COLO829 (cell line): ENCODE results near the gene TXNDC17.
"Not testable (repeated sequence)": the region's sequence is repeated elsewhere in the genome, so short reads cannot be mapped to it uniquely, and the experiment has no call there.

ENCODE experiments used
- DNase-seq: peaks from one replicate; pipeline ENCODE4 v3.0.0; 2012; ENCODE audit warnings: low spot score

Gene TXNDC17

DNA sequence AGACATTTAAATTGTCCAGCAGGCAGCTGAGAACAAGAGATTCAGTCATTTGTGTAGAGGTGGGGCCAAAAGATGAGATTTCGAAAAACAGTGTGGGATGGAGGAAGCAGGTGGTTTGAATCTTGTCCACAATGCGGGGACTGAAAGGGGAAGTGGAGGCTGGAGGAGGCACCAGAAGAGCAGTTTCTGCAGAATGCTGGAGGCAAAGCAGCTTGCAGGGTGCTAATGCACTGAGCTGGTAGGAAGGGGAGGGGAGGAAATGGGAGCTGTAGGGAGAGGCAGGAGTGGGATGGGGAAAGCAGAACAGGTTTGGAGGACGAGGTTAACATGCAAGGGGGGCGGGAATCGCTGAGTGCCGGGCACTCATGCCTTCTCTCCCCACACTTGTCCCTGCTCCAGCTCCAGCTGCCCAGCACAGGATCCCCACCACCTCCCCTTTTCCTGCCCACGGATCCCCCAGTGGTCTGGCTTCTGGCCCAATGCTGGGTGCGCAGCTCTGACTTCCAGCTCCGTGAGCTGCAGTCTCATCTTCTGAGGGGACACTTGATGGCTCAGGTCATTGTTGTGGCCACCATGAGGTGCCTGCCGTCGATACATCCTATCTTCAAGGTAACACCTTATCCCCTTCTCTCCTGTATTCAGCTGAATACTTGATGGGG is 20.1 kb downstream of the TXNDC17 start:
- no peak for DNase-seq

DNA sequence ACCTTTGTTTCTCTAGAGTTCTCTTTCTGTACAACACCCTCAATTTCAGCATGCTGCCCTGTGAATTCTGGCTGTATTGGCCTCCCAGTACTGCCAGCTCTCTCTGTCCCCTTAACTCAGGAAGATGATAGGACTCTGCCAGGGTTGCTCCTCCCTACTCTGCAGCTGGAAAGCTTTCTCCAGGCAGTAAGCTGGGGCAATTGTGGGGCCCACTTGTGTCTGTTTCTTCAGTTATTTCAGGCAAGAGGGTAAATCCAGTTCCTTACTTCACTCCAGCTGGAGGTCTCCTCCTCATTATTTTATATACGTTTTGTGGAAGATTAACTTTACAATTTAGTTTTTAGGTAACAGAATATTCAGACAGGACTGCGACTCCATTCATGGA is 20.6 kb downstream of the TXNDC17 start:
- no peak for DNase-seq

DNA sequence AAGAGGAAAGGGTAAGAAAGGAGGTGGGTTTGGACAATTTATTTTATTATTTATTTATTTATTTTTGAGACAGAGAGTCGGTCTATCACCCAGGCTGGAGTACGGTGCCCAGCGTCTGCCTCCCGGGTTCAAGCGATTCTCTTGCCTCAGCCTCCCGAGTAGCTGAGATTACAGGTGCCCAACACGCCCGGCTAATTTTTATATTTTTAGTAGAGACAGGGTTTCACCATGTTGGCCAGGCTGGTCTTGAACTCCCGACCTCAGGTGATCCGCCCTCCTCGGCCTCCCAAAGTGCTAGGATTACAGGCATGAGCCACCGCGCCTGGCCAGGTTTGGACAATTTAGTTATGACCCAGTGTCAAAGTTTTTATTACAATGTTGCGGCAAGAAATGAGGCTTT is 22.3 kb downstream of the TXNDC17 start:
- DNase-seq, result not testable (repeated sequence)

DNA sequence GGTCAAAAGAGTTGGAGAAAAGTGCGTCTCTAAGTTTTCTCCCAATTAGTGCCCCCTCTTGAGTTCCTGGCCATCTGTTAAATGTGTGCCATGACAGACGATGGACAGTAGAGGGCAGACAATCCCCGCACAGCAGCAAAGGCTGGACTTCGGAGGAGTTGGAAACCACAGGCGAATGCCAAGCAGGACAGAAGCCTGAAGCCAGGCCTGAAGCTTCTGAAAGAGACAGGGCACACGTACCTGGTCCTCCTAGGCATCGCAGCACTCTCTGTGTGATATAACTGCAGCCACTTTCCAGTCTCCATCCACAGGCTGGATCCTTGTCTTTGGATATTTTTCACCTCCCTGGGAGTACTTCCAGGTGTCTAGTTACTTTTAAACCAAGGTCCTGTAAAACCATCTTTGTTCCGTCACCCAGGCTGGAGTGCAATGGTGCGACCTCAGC is 25.2 kb downstream of the TXNDC17 start:
- peak; percentile 86 for DNase-seq

DNA sequence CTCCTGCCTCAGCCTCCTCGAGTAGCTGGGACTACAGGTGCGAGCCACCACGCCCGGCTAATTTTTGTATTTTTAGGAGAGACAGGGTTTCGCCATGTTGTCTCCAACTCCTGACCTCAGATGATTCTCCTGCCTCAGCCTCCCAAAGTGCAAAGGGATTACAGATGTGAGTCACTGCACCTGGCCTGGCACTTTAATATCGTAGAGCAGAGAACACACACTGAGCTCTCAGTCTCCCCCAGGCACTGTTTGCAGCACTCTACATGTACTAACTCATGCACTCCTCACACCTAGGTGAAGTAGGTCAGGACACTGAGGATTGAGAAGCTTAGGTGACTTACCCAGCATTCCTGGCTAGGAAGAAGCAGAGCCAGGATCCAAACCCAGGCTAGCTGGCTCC is 25.7 kb downstream of the TXNDC17 start:
- DNase-seq, result no peak

DNA sequence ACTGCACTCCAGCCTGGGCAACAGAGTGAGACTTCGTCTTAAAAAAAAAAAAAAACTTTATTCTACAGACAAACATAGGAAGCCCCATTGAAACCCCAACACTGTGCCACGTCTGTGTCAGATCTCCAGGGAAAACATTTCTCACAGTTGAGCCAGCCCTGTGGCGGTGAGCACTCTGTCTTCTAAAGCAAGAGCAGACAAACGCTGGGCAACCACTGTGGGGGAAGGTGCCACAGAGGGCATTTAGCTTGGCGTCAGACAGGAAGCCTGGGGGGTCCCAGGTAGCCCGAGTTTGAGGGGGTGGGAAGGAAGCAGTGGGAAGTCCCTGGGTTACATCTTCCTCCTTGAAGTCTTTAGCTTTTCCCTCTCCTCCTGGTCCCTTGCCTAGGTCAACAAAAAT is 26.7 kb downstream of the TXNDC17 start:
- DNase-seq, result no peak

DNA sequence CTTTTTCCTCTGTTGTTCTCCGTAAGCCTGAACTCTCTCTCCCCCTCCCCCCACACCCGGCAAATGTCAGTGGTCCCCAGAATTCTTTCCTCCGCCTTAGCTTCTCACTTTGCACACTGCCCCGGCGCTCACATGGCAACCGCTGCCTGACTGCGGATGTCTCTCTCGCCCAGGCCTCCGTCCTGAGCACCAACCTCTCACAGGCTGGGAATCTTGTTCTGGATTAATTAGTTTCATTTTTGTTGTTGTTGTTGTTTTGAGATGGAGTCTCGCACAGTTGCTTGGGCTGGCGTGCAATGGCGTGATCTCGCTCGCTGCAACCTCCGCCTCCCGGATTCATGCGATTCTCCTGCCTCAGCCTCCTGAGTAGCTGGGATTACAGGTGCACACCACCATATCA is 27.4 kb downstream of the TXNDC17 start:
- DNase-seq, result no peak

DNA sequence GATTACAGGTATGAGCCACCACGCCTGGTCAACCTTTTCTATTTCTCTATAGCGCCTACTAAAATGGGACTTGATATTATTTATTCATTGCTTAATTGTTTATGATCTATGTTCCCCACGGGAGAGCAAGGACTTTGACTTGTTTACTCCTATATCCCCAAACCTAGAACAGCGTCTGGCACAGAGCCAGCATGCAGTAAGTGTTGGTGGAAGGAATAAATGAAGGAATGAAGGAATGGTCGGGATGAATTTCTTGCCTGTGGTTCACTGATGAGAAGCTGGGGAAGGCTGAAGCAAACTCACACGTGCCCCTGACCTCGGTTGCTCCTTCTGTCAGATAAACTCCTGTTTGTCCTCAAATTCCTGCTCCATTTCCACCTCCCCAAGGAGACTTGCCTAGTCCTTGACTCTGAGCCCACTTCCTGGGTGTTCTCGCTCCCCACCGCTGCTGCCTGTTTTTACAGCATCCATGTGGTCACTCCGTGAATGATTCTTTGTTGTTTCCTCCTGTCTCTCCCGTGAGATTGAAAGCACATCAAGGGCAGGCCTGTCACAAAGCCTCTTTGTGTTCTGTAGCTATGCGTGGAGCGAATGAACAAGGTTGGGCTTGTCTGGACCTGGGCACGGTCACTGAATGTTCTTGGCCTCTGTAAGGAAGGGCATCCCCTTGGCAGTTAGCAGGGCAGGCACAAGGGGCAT is 28.0 kb downstream of the TXNDC17 start:
- DNase-seq, result peak; percentile 93

DNA sequence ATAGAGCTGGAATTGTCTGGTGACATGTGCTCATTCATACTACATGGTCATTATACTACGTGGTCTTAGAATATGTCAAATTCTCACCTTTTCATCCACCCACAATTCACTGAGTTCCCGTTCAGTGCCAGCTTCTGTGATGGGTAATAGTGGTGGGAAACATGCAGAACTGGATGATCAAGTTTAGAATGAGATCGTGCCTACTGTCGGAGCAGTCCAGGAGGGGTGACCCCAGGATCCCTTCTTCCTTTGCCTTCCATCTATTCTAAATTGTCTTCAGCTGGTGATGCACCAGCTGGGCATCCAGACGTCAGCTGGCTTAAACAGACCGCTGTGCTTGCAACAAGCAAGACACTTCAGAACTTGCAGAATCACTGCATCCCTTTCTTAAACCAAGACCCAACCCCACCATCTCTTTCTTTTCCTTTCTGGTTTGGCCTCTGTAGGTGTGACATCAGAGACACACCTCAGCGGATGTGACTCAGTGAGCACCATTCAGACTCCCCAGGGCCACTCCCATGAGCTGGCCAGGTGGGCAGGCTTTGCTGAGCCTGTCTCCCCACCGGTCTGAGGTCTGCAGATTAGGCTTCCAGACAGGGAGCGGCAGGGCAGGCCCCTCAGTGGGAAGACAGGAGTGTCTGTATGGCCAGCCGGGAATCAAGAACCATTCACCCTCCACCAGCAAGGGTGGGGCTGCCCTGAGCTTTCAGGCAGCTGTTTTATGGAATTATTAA is 28.8 kb downstream of the TXNDC17 start:
- DNase-seq, result no peak

DNA sequence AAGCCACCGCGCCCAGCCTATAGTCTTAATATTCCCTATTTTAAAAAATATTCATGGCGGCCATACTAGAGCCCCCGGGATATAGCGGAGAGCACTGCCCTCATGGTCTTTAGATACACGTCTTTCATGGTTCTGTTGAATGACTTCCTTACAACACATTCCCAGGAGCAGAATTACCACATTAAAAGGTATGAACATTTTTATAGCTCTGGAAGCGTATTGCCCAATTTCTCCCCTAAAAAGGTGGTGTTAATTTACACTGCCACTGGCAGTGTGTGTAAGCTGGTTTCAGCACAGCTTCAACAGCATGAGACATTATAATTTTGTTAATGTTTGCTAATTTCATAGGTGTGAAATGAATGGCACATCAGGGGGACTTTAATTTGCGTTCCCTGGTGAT is 29.7 kb downstream of the TXNDC17 start:
- no peak for DNase-seq

DNA sequence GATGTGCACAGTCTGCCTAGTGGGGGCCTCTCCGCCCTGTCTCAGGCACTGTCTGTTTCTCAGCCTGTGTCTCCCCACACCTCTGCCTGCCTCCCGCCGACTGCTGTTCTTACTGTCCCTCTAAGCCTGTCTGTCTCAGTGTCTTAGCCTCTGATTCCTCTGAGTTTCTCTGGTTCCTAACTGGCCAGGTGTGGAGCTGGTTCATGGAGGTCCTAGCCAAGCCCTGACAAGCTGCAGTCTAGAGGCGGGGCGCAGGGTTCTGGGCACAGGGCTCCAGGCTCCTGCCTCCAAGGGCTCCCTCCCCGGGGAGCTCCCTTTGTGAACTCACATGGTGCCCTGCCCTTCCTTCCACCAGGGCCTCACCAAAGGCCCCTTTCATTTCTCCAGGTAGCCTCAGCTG is 30.1 kb downstream of the TXNDC17 start:
- DNase-seq, result no peak

DNA sequence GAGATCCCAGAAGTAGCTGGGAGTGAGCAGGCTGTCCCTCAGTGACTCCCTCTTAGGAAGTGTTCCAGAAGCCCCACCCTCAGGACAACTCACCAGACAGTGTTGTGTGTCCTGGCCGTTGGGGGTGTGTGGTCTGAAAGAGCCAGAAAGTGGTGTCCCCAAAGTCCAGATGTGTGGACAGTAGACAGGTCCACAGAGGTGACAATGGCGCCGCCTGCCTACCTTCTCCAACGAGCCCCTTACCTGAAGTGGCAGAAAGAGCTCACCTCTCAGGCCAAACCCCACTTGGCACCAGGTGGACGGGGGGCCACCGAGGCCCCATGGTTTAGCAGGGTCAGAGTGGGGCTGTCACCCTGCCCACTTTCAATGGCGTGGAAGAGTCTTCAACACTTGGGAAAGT is 30.6 kb downstream of the TXNDC17 start:
- no peak for DNase-seq

DNA sequence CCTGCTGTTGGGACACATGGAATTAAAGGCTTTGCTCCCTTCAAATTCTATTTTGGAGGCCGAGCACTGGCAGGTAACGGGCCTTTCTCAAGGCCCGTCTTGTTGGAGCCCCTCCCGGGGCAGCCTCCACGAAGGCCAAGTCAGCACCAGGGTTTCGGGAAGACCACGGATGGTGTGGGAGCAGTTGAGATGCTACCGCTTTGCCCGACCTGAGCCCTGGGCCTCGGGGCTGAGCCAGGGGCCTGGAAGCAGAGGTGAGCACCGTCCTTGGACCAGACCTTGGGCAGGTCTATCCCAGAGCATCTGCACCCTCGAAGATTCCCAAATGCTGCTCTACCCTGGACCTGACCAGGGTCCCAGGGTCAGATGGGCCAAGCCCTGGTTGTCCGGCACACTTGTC is 33.7 kb downstream of the TXNDC17 start:
- DNase-seq, result no peak

DNA sequence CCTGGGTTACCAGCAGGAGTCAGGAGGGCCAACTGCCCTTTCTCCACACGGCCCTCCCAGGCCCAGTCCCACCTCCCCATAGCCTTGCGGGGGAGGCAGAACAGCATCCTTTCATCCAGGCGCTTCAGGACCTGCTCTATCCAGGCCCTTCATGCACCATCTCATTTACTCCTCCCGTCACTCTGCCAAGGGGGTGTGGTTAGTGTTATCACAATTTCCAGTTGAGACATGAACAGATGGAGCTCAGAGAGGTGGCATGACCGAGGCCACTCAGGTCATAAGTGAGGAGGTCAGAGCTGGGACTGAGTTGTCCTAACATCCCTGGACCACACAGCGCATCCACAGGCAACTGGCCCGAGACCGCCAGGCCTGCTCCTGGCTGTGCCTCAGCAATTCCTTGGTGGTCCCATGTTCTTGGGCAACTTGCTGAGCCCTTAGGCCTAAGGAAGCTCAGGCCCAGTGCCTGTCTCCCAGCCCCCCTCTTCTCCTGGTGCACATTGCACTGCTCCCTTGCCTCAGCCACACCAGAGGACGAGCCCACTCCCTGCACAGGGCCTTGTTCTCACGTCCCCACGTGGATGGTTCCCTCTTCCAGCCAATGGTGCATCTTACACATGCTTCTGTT is 34.5 kb downstream of the TXNDC17 start:
- no peak for DNase-seq

DNA sequence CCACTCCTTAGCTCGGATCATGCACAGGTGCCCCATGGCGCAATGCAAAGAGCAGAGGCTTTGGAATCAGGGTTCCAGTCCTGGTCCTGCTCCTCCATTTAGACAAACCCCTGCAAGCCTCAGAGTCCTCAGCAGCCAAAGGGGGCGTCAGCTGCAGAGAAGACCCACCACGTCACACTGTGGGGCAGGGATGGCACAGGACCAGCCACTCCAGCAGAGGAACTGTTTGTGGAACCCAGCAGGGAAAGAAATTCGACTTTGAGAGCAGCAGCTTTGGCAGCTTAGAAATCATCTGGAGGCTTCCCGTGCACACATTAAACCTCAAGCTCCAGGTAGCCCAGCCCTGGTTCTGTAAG is 35.9 kb downstream of the TXNDC17 start:
- DNase-seq, result no peak

DNA sequence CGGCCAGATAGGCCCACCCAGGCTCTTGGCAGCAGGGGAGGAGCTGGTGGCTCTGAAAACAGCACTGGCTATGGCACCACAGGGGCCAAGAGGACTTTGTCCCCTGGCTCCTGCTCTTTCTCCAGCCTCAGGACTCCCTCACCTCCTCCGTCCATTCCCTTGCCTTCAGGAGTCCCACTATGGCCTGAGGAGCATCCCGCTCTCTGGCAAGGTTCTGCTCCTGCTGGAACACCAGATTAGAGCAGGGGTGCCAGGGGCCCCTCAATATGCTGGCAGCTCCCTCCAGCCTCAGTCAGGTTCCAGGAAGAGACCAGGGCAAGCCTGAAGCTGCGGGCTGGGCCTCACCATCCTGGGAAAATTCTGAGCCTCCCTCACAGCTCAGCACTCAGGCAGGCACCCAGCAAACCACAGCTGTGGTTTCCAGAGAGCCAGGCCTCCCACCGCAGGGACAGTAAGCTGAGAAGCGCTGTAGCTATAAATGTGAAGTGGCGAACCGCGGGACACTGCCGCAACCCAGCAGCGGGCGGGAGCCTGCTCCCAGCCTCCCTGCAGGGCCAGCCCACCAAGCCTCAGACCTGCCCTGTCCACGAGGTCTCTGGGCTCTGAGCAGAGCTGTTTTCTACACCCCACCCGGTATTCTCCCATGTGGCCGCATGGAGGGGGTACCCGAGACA is 36.4 kb downstream of the TXNDC17 start:
- DNase-seq, result no peak

DNA sequence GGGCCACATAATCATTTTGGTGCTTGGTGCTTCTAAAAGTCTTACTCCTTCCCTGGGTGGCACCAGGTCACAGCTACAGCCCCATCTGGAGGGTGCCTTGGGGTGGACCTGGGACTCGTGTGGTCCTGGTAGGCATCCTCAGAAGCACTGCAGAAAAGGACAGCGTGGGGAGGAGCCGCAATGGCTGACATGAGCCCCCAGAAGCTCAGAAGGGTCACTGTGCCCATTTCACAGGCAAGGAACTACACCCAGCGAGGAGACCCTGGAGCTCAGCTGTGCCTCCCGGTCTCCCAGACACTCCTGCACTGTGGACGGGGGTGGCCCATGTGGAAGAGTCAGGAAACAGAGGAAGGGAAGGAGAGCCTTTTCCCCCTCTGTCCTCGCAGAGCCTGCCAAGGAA is 37.1 kb downstream of the TXNDC17 start:
- no peak for DNase-seq

DNA sequence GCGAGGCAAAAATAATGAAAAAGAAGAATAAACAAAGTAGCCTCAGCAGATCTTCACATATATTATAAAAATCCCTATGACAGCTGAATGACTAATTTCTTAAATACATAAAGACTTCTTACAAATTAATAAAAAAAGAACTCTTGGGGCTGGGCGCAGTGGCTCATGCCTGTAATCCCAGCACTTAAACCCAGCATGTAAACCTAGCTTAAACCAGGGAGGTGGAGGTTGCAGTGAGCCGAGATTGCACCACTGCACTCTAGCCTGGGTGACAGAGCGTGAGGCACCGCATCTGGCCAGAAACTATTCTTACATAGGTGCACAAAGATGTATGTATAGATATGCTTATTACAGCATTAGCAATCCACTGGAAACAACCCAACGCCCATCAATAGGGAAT is 38.4 kb downstream of the TXNDC17 start:
- DNase-seq, result no peak

DNA sequence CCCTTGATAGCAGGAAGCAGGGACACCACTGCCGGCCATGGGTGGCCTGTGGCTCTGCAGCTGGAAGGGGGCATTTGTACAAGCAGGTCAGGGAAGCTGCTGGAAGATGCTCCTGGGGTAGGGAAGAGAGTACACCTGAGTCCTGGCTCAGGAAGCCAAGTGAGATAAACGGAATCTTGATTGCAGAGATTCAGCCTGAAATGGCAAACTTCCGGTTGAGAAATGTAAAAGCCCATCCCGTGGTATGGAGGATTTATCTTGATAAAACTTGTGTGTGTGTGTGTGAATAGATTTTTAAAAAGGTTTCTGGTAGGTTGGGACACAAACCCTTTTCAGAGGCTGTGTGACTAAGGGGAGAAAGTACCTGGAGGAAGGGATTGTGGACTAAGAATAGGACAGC is 40.3 kb downstream of the TXNDC17 start:
- no peak for DNase-seq

DNA sequence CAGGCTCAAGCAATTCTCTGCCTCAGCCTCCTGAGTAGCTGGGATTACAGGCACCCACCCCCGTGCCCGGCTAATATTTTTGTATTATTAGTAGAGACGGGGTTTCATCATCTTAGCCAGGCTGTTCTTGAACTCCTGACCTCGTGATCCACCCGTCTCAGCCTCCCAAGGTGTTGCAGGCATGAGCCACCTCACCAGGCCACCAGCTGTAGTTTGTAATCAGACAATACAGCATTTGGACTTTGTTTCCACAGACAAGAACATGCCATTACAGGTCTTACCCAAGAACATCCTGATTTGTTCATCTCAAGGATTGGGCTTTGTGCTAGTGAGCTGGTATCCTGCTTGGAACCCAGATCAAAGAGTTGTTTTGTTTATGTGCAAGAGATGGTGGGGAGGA is 40.8 kb downstream of the TXNDC17 start:
- no peak for DNase-seq

DNA sequence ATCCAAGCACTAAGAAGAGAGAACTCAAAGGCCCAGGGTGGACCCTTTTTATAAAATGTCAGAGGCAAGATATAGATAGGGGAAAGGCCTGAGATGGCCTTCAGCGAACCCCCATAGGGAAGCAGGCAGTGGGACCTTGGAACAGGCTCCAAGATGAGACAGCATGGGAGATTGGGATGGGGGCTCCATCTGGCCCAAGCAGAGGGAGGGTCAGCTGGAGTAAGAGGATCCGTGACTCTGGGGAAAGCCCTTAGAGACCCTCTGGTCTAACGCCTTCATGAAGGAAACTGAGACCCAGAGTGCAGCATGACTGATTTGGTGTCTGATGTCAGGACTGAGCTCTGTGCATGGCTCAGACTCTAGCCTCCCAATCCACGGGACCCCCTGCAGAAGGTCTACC is 41.5 kb downstream of the TXNDC17 start:
- no peak for DNase-seq

DNA sequence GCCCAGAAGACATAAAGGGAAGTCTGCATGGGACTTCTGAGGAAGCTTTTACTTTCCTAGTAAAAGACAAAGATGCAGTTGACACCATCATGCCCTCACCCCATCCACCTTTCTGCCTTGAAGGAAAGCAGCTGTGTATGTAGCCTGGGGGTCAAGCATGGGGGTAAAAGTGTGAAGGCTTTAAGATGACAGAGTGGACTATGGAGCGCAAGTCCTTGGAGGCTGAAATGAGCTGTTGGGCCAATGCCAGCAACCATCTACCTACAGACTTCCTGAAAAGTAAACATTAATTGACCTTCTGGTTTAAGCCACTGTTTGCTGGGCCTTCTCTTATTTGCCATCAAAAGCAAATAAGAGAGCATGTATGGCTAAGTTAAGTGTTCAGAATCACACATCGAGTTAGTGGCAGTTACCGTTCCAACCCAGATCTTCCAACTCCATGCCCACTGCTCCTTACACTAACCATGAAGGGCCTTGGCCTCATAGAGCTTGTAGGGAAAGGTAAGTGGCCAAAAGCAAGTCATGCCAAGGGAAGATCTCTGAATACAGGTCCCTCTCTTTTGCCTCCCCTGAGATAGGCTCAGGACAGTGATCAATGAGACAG is 42.3 kb downstream of the TXNDC17 start:
- DNase-seq, result no peak
